NCI-H128 (cell line): ENCODE data around the gene C13orf46.
A peak's percentile ranks its signal among the peaks of the same experiment; 100 is the strongest.

ENCODE experiments used
- DNase-seq: peaks from one replicate; lab custom pipeline; 2025; ENCODE audit not compliant: unreplicated experiment; lab: John Stamatoyannopoulos, UW

C13orf46 gene

DNA sequence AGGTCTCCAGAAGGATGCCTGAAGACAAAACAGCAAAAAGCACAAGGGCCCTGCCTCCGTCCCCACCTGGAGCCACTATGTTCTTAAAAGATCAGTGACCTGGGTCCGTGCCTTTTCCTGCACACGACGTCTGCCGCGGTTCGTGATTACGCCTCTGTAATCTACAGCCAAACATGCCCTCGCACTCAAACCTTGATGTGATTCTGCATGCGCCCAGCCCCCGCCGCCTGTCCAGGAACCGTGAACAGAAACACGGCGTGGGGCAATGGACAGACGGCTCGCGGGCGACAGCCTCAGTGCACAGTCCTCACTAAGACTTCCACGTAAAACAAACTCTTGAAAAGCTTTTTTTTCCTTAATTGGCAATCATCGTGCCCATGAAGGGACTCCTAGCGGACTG, 15.5 kb downstream of the C13orf46 start:
- no peak for DNase-seq

DNA sequence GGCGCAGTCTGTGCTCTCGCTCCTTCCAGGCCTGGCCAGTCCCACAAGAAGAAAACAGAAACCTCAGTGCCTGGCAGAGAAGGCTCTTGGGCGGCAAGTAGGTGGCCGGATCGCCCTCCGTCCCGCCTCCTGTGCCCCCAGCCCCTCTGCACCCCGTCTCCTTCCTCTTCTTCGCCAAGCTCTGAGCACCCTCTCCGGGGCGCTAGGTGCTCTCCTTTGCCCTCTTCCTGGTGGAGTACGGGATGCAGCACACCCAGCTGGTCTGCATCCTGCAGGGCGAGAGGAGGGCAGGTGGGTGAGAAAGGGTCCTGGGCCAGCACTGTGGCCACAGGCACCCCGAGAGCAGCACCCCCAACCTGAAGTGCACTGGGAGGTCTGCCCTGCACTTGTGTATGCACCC, 17.3 kb downstream of the C13orf46 start:
- no peak for DNase-seq

- no peak for DNase-seq
These were observed 18.2 kb downstream of the C13orf46 start for GRCh38 chr13:113955691-113956090.

GRCh38 chr13:113955235-113955634, 18.6 kb downstream of the C13orf46 start:
- no peak for DNase-seq

DNA sequence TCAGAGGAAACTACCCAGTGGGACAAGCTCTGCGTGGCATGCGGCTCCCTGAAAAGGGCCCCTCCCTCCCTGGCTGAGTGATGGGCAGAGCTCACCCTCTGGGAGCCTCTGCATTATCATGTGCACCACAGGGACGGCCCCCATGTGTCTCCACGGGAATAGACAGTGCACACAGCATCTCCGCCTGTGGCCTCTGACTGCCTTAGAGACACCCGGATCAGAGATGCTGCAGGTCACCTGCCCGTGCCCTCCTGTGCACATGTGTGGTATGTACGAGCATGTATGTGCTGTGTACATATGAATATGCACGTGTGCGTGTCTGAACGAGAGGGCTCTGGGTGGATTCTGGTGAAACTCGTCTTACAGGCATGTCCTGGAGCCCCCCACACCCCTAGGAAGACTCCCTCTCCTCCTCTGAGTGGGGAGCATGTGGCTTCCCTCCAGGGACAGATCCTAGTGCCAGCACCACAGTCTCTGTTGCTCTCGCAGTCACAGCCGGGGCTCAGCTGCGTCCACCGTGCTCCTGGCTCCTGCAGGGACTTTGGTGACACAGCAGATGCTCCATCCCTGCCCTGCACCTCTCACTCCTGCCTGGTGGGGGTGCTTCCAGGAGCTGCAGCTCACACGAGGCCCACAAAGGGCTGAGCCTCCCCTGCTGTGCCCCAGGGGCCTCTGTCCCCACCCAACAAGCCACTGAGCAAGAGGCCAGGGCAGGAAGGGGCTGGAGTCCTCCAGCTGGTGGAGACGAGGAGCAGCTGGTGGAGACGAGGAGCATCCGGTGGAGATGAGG, 19.6 kb downstream of the C13orf46 start:
- DNase-seq, result no peak

DNA sequence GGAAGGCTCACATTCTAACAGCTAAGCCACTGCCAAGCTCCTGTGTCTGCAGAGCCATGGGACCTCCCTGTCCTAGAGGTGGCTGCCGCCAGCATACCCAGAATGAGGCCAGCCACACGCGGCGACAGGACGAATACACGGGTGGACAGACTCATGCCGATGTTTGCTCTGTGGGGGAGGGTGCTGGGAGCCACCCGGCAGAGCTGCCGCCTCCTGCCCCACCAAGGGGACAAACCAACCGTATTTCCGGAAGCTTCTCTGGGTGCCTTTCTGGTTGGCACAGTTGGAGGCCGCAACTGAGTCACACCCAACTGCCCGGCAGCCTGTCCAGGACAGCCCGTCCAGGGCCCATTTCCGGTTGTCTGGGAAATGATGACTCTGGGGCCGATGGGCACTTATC, 20.3 kb downstream of the C13orf46 start:
- DNase-seq, result no peak

GRCh38 chr13:113952983-113953520, 20.8 kb downstream of the C13orf46 start:
- DNase-seq, result no peak

DNA sequence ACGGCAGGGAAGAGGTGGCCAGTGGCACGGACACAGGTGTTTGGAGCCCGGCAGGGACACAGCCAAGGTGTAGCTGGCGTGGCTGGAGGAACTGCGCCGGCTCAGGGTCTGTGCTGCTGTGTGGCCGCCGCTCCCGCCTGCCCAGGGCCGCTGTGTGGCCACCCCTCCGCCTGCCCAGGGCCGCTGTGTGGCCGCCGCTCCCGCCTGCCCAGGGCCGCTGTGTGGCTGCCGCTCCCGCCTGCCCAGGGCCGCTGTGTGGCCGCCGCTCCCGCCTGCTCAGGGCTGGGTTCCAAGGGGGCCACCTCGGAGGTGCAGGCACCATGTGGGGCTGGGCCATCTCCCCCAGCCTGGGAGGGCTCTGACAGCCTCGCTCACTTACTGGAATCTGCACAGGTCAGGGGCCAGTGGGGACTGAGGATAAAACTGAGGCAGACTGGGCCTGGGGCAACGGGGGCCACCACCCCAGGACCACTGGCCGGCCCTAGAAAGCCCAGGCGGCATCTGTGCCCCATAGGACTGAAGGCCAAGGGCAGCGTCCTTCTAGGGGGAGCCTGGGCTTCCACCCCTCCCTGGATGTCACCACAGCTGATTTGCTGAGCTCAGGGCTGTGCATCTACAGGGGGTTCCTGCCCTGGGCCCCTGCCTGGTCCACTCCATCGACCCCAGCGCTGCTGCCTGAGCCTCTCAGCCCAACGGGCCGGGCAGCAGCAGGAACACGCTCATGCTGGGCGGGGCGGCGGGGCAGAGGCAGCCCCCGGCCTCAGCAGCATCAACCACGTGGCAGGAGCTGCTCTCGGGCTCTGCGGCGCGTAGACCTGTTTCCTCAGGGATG, 21.5 kb downstream of the C13orf46 start:
- DNase-seq, result no peak

- DNase-seq, result peak; percentile 20
These were observed 22.5 kb downstream of the C13orf46 start for GRCh38 chr13:113951246-113951999.

DNA sequence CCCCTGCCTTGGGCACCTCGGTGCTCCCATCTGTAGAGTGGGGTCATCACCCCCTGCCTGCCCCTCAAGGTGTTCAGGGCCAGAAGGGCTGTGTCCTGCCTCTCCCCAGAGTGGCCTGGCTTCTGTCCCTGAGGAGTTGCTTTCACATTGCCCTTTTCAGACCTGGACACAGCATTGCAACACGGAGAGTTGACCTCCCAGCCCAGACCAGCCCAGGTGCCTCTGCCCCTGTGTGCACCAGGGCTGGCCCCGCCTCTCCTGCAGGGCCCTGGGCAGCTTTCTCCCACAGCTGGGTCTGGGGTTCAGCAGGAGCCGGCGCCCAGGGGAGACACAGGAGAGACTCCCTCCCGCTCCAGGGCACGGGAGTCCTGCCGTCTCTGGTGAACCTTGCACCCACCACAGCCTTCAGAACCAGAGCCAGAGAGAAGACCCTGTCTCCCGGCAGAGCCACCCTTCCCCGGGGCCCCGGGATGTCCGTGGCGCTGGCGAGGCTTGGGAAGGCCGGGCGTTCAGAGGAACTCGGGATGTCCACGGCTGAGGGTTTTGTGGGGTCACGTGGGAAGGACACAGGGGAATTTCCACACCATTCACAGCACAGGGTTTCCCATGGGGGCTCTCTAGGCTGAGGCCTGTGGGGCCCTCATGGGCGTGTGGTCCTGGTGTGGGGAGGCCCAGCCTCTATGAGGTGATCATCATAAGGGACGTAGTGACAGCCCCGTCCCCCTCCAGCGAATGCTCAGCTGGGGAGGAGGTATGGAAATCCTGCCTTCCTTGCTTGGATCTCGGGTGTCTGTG, 23.2 kb downstream of the C13orf46 start:
- DNase-seq, result no peak

DNA sequence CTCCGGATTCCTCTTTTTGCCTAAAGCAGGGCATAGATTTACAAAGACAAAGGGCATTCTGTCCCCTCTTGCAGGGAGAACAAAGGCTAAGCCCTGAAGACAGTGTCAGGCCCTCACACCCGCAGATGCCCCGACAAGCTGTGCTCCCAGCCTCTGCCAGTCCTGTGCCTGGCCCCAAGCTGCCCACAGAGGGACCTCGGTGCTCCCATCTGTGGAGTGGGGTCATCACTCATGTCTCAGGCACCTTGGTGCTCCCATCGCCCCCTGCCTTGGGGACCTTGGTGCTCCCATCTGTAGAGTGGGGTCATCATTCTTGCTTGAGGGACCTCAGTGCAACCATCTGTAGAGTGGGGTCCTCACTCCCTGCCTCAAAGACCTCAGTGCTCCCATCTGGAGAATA, 24.3 kb downstream of the C13orf46 start:
- no peak for DNase-seq

- no peak for DNase-seq
These were observed 25.7 kb downstream of the C13orf46 start for GRCh38 chr13:113948034-113948742.

GRCh38 chr13:113947311-113948033, 26.4 kb downstream of the C13orf46 start:
- DNase-seq, result no peak

DNA sequence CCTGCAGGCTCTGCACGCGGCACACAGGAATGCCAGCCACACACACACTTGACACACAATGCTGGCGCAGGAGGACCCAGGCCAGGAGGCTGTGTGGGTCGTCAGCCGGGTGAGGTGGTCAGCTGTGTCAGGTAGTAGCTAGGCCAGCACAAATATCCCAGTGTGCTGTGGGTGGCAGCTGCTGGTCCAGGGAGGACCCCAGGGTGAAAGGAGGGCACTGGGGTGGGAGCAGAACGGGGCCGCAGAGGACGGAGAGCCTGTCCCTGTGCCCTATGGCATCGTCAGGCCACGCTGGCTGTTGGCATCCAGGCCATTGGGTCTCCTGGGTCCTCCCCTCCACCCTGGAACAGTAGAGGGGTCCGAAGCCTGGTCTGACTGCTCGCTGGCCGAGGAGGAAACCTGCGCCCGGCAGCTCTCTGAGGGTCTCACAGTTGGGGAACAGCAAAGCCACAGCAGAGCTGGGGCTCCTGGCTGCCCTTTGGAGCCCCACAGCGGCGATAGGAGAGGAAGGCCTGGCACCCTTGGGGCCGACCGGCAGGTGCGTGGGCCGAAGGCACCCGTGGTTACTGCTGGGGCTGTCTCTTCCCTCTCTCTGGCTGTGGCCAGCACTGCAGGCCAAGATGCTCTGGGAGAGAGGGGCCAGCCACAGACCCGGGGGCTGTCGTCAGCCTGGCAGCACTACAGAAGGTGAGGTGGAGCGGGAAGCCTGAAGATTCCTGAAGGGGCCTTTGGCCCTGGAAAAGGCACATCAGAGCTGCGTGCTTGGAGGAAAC, 27.3 kb downstream of the C13orf46 start:
- no peak for DNase-seq

DNA sequence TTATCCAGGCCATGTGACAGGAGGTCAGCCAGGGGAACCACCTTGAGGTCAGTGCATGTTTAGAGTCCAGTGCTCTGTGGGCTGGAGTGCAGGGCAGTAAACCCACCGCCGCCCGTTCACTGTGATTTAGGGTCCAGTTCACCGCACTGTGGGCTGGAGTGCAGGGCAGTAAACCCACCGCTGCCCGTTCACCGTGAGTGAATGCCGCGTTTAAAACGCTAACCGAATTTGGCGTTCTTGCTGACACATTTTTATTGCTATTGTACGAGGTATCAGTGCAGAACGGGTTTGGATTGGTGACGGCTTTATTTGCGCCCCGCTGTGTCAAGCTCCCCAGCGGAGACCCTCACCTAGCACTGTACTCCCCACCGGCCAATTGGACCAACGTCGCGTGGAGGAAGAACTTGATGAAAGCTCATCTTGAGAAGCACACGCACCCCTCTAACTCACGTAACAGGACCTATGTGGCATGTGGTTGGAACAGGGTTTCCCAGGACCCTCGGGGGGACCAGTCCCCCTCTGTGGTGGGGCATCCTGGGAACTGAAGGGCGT, 27.9 kb downstream of the C13orf46 start:
- no peak for DNase-seq

DNA sequence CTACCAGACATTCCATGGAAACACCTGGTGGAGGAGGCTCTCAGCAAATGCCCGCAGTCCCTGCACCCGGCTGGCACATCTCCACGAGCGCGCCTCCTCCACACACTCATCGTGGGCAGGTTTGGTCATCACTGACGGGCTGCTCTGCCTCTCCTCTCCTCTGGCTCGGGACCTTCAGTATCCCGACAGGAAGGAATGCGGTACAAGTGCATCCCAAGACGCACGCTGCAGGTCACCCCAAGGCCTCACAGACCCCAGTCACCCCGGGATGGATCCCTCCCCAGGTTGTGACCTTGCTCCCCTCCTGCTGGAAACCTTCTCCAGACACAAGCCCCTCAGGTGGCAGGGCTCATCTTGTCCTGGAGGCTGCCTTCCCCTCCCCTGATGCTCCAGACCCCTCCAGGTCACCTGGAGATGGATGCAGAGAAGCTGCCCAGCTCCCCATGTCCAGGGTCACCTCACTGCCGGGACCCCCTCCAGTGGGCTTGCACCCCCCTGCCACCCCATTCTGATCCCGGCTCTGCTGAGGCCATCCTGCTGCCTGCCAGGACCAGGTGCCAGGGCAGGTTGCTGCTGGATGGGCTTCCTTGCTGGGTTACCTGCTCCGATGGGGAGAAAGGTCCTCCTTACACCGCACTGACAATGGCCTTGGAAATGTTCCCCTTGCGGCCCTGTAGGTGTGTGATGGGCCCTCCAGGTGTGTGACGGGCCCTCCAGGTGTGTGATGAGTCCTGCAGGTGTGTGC, 29.9 kb downstream of the C13orf46 start:
- no peak for DNase-seq

DNA sequence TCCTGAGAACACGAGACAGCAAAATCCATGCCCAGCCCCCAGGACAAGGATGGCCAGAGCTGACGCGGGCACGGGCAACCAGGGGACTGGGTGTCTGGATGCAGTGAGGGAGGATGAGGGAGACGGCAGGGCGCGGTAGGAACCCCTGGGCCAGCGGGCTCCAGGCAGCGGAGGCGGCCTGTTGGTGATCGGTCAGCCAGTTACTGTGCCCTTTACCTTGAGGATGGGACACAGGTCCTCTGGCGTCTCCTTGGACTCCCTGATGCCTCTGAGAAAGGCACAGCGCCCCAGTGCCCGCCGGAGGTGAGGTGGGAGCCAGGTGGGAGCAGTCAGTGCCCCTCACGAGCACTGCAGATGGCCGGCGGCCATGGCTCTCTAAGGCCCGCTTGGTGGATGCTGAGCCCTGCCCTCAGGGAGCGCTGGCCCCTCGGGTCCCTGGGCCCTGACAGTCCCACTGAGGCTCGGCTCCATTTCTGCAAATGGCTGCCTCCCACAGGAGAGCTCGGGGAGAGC, 31.2 kb downstream of the C13orf46 start:
- no peak for DNase-seq
